Uterus (tissue), 2 donors: ENCODE data around the gene JPT2.

Source experiments
- CTCF ChIP-seq, 4 experiments: fragments of 200-600 bp in 2 of 4; fragments of 450-650 bp in 2 of 4; sonication (generic) in 2 of 4; IDR thresholded peaks; one replicate each; pipeline ENCODE4 v1.5.1; 2016 to 2019; ENCODE audit warnings: antibody characterized with exemption in 4 of 4, mild to moderate bottlenecking in 2 of 4, moderate library complexity in 1 of 4
- POLR2A ChIP-seq, 2 donors: fragments of 450-650 bp; IDR thresholded peaks; one replicate each; pipeline ENCODE4 v1.6.1; 2016; ENCODE audit warnings: antibody characterized with exemption in 2 of 2, mild to moderate bottlenecking in 1 of 2, moderate library complexity in 1 of 2

- no peak for TF ChIP-seq CTCF (IDR thresholded peaks at IDR 0.05)
- TF ChIP-seq POLR2A (IDR thresholded peaks at IDR 0.05) = no peak
Measured at GRCh38 chr16:1638757-1639156, 39.3 kb upstream of the JPT2 start.
